GM19328 (cell line): ENCODE data around the gene SLC25A30.
"Not testable (repeated sequence)": the region's sequence is repeated elsewhere in the genome, so short reads cannot be mapped to it uniquely, and the experiment has no call there.

Experiments
- ATAC-seq: cut with Tn5 transposase; IDR thresholded peaks from one replicate; pipeline ENCODE4 v1.9.1; 2021; ENCODE audit warnings: mild to moderate bottlenecking, moderate library complexity; ENCODE audit not compliant: unreplicated experiment

Gene SLC25A30

DNA sequence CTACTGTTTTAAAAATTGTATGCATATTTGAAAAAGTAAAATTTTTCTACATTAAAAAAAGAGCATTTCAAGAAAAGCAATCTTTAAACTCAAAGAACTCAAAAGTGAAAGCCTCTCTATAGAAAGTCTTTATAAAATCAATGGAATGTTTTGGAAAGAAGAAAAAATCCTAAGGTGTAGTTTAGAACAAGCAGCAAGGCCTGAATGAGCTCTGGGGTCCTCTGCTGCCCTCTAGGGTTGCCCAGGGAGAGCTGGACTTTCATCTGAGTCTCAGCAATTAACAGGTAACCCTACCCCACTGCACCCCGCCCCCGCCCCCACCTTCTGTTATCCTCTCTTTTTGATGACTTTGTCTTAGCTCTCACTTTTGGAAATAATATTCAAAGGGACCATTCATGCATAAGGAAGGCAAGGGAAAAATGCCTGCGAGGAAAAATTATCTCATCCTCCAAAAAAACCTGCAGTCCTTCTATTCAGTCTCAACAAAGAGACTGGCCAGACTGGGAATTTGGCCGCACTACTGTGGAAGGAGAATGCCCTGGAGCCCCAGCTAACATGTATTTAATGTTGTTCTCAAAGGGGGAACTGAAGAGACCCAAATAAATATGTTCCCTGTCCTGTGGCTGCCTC lies 24.1 kb downstream of the SLC25A30 start:
- ATAC-seq = no peak

DNA sequence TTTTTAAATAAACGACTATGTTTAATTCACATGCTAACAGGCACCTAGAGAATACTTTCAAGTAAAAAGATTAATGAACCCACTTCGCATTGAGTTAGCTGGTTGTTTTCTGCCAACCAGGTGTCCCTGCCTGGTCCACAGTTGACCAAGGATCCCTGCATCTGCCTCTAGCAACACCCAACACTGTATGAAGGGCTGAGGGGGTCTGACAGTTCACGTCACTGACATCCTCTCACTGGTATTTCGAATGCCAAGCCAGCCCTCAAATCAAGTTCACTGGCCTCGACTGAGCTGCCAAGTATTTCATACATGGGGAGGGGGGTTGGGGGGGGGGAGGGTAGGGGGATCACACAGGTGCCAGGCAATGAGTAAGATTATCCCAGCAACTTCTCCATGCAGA lies 25.4 kb downstream of the SLC25A30 start:
- no peak for ATAC-seq

DNA sequence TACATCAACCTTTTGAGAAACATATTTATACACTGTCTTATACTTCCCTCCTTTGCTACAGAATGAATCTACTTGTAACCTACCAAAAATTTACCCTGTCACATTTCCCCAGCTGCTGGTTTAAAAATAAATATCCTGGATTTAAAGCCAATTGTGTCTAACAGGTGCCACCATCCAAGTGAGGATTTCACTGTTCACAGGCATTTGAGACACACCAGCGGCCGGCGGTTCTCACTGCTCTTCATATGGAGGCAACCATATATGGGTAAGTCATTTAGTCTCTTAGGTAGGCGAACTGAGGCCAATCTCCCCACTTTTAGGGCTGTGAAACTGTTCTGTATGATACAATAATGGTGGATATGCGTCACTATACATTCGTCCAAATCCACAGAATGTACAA lies 26.2 kb downstream of the SLC25A30 start:
- no peak for ATAC-seq

DNA sequence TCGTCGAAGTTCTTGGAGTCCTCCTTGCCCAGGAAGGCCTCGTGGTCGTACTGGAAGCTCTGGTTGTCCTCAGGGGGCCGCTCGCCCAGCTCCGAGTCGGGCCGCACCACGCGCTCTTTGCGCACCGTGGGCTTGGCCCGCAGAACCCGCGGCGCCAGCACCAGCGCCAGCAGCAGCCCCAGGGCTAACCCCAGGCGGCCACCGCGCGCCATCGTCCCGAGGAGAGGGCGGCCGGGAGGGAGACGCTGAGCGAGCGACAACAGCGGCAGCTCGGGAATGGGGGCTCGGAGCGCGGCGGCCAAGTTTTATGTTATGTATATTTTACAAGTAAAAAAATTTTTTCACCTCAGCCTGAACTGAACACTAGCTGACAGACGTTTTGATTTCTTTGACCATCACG lies 27.0 kb downstream of the SLC25A30 start:
- not testable (repeated sequence) for ATAC-seq

DNA sequence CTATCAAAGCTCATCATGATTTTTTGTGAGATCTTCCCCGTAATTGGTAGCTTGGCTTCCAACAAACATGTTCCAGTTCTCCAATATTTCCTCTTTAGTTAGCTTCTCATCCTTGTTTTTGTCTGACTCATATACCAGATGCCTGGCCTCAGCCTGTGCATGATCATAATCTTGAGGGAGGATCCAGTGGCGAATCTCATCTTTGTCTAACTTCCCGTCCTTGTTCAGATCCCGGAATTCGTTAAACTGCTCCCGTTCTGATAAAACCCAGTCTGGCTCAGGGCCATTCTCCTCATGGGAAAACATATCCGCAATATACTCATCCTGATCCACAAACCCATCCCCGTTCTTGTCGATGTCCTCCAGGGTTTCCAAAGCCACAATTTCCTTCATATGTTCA lies 27.8 kb downstream of the SLC25A30 start:
- ATAC-seq = not testable (repeated sequence)

DNA sequence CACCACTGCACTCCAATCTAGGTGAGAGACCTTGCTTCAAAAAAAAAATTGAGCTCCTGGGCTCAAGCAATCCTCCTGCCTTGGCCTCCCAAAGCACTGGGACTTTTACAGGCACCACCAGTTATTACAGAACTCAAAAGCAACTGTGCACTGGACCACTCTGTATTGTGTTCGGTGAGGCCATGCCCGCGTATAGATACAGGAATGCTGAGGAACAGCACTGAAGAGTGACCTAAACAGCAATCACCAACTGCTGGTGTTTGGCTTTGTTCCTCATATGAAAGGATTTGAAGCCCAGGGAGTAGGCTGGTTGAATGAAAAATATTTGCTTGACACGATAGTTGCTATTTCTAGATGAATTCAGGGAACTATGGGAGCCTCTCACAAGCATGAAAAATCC lies 29.5 kb downstream of the SLC25A30 start:
- no peak for ATAC-seq

DNA sequence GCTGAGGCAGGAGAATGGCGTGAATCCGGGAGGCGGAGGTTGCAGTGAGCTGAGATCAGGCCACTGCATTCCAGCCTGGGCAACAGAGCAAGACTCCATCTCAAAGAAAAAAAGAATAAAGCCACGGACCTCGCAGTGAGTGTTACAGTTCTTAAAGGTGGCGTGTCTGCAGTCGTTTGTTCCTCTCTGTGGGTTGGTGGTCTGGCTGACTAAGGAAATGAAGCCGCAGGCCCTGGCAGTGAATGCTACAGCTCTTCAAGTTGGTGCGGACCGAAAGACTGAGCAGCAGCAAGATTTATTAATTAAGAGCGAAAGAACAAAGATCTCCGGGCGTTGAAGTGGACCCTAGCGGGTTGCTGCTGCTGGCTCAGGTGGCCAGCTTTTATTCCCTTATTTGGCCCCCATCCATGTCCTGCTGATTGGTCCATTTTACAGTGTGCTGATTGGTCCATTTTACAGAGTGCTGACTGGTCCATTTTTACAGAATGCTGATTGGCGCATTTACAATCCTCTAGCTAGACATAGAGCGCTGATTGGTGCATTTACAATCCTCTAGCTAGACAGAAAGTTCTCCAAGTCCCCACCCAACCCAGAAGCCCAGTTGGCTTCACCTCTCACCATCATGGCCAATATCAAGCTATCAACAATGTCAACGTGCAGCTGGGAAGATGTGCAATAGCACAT lies 31.1 kb downstream of the SLC25A30 start:
- ATAC-seq = not testable (repeated sequence)

DNA sequence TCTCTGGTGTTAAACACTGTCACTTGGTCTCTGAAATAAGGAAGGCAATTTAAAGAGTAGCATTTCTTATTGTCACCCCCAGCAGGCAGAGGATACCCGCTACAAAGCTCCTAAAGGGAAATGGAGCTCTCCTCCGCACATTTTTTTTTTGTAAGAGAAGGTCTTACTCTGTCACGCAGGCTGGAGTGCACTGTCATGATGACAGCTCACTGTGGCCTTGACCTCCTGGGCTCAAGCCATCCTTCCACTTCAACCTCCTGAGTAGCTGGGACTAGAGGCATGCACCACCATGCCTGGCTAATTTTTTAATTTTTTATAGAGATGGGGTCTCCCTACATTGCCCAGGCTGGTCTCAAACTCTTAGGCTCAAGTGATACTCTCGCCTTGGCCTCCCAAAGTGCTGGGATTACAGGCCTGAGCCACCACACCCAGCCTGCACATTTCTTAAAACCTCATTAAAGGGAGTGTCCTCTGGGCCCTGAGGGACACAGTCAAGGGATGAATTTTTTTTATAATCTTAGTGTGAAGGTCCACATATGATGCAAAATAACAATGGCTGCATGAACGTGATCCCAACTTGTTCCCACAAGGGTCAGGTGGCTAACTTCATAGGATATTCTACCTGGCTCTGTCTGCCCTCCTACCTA lies 32.1 kb downstream of the SLC25A30 start:
- ATAC-seq = no peak

DNA sequence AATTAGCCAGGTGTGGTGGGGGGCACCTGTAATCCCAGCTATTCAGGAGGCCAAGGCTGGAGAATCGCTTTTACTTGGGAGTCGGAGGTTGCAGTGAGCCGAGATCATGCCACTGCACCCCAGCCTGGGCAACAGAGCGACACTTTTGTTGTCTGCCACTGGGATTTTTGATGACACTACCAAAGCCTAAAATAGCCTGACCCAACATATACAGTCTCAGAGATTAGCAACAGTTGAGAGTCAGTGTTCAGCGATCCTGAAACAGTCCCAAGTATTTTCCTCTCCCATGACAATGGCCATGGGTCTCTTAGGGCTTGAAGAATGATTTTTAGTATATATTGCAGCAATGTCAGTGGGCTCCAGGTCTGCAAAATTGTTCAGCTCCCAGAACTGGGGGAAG lies 32.9 kb downstream of the SLC25A30 start:
- no peak for ATAC-seq

DNA sequence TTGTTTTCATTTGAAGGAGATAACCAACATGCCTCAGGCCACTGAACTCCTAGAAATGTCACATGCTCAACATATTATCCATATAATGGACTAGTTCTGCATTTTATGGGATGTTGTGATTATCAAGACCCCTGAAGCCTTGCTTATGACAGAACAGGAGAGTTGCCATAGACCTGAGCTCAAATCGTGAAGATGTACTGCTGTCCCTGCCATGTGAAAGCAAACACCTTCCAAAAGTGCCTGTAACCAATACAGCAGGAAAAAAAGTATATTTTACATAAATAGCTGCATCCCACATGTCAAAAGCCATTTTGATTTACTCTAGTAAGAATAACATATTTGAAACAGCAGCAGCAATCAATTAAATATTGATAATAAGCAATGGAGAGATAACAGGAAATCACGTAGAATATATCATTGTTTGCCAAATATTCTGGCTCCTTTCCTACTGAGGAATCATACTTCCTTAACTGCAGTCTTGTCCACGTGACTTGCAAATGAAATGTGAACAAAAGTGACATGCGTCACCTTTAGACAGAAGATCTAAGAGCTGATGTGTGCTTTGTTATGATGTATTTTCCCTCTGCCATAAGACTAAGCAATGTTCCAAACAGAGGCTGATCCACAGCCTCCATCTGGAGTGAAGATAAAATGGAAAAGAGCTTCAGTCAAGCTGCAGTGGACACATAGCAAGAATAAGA lies 33.5 kb downstream of the SLC25A30 start:
- no peak for ATAC-seq

DNA sequence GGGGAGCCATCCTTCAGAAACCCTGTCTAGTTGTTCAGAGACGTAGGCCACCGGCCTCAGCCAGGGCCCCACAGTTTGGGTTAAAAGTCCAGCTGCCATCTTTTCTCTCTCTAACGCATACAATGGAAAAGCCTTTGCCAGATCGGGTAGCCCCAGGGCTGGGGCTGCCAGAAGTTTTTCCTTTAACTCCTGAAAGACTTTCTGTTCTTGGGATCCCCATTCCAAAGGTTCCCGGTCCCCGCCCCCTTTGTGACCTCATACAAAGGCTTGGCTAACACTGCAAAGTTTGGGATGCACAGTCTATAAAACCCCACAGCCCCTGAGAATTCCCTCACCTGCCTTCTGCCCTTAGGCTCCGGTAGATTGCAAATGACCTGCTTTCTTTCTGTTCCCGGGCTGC lies 35.4 kb downstream of the SLC25A30 start:
- ATAC-seq = not testable (repeated sequence)

DNA sequence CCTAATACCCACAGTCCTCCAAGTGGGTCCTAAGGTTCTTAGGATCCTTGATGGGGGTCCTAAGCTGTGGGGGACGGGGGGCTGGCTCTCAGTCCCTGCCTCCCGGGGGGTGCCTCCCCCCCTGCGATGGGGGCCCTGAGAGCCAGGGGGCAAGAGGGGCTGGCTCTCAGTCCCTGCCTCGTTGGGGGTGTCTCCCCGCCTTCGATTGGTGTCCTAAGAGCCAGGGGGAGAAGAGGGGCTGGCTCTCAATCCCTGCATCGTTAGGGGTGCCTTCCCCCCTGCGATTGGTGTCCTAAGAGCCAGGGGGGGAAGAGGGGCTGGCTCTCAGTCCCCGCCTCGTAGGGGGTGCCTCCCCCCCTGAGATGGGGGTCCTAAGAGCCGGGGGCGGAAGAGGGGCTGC lies 37.0 kb downstream of the SLC25A30 start:
- ATAC-seq = no peak

DNA sequence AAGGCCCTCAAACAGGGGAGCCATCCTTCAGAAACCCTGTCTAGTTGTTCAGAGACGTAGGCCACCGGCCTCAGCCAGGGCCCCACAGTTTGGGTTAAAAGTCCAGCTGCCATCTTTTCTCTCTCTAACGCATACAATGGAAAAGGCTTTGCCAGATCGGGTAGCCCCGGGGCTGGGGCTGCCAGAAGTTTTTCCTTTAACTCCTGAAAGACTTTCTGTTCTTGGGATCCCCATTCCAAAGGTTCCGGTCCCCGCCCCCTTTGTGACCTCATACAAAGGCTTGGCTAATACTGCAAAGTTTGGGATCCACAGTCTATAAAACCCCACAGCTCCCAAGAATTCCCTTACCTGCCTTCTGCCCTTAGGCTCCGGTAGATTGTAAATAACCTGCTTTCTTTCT lies 37.5 kb downstream of the SLC25A30 start:
- not testable (repeated sequence) for ATAC-seq

DNA sequence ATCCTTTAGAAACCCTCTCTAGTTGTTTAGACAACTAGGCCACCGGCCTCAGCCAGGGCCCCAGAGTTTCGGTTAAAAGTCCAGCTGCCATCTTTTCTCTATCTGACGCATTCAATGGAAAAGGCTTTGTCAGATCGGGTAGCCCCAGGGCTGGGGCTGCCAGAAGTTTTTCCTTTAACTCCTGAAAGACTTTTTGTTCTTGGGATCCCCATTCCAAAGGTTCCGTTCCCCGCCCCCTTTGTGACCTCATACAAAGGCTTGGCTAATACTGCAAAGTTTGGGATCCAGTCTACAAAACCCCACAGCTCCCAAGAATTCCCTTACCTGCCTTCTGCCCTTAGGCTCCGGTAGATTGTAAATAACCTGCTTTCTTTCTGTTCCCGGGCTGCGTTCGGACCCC lies 38.7 kb downstream of the SLC25A30 start:
- not testable (repeated sequence) for ATAC-seq

DNA sequence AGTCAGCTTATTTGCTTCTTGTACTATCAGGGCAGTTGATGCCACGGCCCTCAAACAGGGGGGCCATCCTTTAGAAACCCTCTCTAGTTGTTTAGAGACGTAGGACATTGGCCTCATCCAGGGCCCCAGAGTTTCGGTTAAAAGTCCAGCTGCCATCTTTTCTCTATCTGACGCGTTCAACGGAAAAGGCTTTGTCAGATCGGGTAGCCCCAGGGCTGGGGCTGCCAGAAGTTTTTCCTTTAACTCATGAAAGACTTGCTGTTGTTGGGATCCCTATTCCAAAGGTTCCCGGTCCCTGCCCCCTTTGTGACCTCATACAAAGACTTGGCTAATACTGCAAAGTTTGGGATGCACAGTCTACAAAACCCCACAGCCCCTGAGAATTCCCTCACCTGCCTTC lies 39.4 kb downstream of the SLC25A30 start:
- not testable (repeated sequence) for ATAC-seq

DNA sequence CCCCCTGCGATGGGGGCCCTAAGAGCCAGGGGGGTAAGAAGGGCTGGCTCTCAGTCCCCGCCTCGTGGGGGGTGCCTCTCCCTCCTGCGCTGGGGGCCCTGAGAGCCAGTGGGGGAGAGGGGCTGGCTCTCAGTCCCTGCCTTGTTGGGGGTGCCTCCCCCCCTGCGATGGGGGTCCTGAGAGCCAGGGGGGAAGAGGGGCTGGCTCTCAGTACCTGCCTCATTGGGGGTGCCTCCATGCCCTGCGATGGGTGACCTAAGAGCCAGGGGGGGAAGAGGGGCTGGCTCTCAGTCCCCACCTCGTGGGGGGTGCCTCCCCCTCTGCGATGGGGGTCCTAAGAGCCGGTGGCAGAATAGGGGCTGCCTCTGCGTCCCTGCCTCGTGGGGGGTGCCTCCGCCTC lies 40.9 kb downstream of the SLC25A30 start:
- ATAC-seq = not testable (repeated sequence)

DNA sequence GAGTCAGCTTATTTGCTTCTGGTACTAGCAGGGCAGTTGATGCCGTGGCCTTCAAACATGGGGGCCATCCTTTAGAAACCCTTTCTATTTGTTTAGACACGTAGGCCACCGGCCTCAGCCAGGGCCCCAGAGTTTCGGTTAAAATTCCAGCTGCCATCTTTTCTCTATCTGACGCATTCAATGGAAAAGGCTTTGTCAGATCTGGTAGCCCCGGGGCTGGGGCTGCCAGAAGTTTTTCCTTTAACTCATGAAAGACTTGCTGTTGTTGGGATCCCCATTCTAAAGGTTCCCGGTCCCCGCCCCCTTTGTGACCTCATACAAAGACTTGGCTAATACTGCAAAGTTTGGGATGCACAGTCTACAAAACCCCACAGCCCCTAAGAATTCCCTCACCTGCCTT lies 41.5 kb downstream of the SLC25A30 start:
- ATAC-seq = not testable (repeated sequence)

DNA sequence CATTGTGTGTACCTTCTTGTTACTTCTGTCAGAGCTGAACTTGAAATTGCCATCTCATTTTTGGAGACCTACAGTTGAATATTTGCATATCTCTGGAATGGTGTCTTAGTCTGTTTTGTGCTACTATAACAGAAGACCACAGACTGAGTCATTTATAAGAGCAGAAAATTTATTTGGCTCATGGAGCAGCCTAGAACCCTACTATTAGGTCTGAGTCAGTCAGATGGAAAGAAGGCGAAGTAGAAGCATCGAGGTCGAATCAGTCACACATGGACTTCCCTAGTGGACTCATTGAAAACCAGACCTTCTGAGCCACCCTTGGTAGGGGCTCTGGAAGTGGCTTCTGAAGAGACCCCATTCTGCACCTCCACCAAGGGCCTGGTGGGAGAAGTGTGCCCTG lies 43.3 kb downstream of the SLC25A30 start:
- no peak for ATAC-seq

DNA sequence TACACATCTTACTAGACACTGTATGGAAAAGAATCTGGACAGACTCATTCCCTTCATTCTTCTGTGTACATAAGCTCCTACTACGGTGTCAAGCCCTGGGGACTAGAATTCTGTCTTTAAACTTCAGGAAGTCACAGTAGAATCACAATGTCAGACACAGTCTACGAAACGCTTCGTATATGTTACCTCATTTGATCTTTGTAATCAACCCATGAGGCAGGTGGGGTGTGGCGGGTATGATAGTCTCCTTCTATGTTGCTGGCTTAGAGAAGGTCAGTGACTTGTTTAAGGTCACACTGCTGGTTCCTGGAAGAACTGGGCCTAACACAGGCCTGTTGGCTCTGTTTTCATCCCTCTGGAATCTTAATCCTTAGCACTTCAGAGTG lies 45.0 kb downstream of the SLC25A30 start:
- ATAC-seq = no peak

DNA sequence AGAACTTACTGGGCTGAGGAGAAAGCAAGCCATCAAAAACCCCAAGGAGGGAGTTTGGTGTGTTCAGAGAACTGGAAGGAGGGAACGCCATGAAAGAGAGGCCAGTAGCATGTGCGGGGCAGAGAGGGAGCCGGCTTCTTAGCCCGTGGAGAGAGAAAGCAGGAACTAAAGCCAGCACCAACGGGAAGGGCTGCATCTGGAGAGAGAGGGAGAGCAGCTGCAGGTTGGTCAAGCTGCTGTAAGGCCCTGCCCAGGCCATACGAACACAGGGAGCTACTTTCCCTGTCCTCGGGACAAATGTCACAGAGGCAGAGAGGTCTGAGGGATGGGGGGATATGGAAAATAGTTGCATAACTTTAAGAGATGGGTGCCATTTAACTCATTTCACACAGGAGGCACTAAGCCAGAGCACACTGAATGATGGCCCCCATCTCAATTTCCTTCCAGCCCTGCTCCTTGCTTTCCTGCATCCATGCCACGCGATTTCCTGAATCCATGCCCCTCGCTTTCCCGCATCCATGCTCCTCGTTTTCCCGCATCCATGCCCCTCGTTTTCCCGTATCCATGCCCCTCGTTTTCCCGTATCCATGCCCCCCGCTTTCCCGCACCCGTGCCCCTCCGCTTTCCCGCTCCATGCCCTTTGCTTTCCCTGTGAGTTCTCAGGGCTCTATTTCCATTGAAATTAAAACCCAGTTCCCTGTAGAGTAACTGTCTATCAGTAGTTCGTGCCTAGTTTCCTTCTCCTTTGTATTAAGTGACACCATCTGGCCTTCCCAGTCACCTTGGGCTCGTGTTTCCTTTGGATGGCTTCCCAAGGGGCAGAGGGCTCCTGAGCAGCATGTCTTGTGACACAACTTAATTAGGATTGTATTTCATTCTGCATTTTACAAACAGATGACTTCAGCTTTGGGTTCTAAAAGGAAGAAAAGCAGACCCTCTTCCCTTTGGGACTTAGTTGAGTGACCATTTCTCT lies 45.7 kb downstream of the SLC25A30 start:
- ATAC-seq = no peak
